DMS53 (cell line): ENCODE measurements around the gene UBR2.
"Not testable (repeated sequence)": the region's sequence is repeated elsewhere in the genome, so short reads cannot be mapped to it uniquely, and the experiment has no call there.

Experiments
- DNase-seq: peaks from one replicate; lab custom pipeline; 2025; lab: John Stamatoyannopoulos, UW

UBR2 gene

DNA sequence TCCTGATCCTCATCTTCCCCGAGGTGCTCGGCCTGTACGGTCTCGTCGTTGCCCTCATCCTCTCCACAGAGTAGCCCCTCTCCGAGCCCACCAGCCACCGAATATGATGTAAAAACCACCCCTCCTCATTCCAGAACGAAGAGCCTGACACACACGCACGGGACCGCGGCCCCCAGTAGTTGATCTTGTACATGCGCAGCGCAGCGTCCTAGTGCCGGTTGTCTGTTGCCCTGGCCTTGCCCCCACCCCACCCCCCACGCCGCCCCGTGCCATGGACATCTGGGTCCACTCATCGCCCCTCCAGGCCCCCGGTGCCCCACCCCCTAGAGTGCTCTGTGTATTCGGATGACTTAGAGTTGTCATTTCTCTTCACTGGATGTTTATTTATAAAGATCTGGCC, 163.8 kb downstream of the UBR2 start:
- DNase-seq, result no peak

DNA sequence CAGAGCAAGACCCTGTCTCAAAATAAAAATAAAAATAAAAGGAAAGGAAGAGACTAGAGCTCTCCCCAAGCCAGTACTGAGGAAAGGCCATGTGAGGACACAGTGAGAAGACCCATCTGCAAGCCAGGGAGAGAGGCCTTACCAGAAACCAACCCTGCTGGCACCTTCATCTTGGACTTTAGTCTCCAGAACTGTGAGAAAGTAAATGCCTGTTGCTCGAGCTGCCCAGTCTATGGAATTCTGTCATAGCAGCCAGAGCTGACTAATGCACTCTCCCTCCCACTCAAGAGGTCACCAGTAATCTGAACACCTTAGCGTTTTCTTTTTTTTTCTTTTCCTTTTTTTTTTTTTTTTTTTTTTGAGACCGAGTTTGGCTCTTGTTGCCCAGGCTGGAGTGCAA, 165.9 kb downstream of the UBR2 start:
- peak; percentile 28 for DNase-seq

DNA sequence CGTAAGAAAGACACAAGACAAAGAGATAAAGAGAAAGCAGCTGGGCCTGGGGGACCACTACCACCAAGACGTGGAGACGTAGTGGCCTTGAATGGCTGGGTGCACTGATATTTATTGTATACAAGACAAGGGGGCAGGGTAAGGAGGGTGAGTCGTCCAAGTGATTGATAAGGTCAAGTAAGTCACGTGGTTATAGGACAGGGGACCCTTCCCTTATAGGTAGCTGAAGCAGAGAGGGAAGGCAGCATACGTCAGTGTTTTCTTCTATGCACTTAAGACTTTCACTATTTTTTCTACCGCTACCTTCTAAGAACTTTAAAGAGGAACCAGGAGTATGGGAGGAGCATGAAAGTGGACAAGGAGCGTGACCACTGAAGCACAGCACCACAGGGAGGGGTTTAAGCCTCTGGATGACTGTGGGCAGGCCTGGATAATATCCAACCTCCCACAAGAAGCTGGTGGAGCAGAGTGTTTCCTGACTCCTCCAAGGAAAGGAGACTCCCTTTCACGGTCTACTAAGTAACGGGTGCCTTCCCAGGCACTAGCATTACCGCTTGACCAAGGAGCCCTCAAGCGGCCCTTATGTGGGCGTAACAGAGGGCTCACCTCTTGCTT, 170.1 kb downstream of the UBR2 start:
- DNase-seq, result not testable (repeated sequence)

DNA sequence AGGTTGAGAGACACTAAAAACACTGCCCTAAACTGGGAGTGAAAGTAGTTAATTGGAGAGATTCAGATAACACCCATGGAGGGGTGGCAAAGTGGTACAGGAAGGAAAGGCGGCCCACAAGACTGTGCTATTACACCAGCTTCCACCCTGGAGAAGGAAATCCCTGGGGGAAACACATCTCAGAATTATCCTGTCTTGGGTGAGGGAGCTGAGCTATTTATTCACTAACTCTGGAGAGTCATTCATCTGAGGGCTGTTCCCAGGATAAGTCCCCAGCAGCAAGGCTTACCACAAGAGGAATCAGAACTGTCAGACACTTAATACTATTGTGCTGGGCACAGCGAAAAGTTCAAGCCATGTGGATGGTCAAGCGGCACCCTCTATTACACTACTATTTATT, 172.1 kb downstream of the UBR2 start:
- DNase-seq, result no peak

DNA sequence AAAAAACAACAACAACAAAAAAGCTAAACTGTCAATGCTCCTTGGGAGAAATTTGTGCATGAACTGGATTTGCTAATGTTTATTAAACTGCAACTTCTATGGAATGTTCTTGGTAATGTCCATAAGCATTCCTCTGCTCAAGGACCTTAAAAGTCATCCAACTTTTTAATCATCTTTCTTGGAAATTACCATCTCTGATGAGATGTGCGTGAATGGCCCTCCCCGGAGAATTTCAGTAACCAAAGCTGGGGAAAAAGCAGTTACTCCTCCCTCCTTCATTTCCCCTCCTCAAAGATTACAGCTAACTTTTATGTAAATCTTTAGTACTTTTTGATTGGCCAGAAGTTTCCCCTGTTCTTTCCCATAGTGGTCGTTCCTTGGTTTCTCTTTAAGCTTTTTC, 176.9 kb downstream of the UBR2 start:
- no peak for DNase-seq

DNA sequence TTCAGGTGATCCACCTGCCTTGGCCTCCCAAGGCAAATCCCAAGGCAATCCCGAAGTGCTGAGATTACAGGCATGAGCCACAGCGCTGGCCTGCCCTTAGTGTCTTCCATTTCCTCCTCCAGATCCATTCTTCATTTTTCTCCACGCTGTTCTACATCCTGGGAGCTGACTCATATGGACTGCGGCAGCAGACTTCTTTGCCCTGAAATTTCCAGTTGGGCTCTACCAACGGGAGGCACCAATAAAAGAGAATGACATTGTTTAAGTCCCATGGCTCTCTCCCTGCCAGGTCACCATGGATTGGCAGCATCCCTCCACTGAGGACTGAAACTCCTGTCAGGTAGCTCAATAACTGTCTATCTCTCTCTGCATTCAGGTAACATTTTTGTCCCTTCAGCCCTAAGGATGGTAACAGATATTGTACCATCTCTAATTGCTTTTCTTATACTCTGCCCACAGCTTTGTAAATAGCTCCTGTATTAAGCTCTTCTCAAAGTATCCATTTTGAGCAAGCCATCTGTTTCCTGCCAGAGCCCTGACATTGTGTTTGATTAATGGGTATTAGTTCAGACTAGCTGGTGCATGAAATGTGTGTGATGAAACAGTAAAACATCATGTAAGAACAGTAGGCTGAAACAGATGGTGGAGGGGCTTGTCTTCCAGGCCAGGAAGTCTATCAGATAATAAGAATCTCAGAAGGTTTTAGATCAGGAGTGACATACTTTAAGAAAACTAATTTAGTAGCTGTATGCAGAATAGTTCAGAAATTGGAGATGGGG, 178.5 kb downstream of the UBR2 start:
- DNase-seq, result peak; percentile 70
